AG10803 (cell line): Measurements from ENCODE around the gene ARHGEF11.

Source experiments
- DNase-seq: peaks from one replicate; pipeline ENCODE4 v3.0.0; 2010; ENCODE audit warnings: low read depth
- H3K4me3 ChIP-seq: 2 replicates; pipeline ENCODE4 v1.5.1; 2011; ENCODE audit warnings: mild to moderate bottlenecking, low read length, control low read depth
- TF ChIP-seq, protein P1 (sequence below): conservative IDR thresholded peaks from 2 replicates; pipeline ENCODE4 v1.5.1; 2011; ENCODE audit warnings: mild to moderate bottlenecking, low read length, control low read depth, inconsistent platforms

Gene ARHGEF11

DNA sequence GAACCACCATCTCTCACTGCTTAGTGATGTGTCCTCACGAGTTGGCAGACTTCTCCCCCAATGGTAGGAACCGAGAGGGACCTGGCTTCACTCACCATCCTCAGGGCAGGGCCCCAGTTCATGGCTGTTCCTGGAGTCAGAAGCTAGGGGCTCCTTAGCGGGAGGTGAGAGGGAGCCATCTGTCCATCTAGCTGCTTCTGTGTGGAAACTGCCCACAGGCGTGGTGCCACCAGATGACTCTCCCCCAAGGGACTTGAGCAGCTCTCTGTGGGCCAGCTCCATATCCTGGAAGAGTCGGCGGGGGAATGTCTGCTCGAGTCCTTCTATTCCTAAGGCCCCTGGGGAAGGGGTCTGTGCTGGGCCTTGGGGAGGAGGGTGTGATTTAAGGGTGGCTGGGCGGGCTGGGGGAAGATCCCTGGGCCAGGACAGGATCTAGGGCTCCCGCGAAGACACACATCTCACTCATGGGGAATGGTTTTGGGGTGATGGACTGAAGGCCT is 108.8 kb downstream of the ARHGEF11 start:
- TF ChIP-seq, protein P1, sequence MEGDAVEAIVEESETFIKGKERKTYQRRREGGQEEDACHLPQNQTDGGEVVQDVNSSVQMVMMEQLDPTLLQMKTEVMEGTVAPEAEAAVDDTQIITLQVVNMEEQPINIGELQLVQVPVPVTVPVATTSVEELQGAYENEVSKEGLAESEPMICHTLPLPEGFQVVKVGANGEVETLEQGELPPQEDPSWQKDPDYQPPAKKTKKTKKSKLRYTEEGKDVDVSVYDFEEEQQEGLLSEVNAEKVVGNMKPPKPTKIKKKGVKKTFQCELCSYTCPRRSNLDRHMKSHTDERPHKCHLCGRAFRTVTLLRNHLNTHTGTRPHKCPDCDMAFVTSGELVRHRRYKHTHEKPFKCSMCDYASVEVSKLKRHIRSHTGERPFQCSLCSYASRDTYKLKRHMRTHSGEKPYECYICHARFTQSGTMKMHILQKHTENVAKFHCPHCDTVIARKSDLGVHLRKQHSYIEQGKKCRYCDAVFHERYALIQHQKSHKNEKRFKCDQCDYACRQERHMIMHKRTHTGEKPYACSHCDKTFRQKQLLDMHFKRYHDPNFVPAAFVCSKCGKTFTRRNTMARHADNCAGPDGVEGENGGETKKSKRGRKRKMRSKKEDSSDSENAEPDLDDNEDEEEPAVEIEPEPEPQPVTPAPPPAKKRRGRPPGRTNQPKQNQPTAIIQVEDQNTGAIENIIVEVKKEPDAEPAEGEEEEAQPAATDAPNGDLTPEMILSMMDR: no peak
- no peak for DNase-seq
- H3K4me3 ChIP-seq: no peak overlapping the region

DNA sequence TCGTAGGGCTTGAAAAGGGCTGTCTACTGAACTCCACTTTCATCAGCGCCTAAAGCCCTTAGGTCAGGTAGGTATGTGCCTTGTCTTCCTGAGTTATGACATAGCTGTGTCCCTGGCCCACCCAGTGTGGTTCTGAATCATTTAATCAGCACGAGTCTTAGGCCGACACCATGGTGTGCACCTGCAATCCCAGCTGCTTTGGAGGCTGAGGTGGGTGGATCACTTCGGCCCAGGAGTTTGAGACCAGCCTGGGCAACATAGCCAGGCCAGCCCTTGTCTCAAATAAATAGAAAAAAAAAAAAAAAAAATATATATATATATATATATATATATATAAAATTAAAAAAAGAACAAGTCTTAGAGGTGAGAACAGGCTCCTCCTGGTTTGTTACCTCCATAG is 109.4 kb downstream of the ARHGEF11 start:
- H3K4me3 ChIP-seq: no peak overlapping the region
- no peak for DNase-seq
- TF ChIP-seq, protein P1: no peak

DNA sequence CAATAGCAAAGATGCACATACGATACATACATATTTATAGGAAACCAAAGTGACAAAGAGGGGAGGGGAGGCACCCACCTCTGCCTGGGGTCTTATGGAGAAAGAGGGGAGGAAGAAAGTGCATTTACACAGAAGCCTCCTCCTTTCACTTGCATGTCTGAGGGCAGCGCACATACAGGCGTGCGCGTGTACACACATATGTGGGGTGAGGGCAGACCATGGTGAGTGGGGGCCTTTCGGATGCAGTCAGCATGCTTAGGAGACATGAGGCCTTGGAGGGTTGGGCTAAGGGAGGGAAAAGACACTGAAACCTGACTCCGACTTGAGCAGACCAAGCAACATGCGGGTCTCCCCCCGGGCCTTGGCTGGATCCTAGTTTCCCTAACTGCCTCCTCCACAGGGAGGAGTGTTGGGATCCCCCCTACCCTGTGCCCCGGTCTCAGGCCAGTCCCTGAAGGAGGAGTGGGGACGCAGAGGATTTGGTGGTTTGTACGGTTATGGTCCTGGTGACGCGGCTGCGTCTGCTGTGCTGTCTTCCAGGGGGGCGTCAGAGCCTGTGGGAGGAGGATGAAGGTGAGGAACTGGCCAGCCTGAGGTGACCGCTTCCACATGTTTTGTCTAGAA is 109.9 kb downstream of the ARHGEF11 start:
- TF ChIP-seq, protein P1: no peak
- no peak overlapping the region for H3K4me3 ChIP-seq
- no peak for DNase-seq

DNA sequence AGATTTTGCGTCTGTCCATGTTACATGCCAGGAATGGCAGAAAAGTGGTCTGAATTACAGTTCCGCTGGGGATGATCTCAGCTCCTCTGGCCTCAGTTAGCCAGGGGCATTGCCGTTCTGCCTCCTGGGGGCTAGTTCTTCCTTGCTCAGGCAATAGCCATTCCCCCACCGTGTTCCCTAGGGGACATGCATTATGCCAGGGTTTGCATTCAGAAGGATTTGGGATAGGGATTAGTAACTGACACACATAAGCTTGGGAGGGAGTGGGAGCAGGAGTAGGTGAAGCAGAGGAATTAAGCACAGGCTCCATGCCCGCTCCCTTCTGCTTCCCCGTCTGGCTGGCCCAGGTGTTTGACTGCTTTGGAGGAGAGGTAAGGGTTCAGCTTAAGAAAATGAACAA is 112.4 kb downstream of the ARHGEF11 start:
- DNase-seq: no peak
- H3K4me3 ChIP-seq: no peak overlapping the region
- TF ChIP-seq, protein P1: no peak

DNA sequence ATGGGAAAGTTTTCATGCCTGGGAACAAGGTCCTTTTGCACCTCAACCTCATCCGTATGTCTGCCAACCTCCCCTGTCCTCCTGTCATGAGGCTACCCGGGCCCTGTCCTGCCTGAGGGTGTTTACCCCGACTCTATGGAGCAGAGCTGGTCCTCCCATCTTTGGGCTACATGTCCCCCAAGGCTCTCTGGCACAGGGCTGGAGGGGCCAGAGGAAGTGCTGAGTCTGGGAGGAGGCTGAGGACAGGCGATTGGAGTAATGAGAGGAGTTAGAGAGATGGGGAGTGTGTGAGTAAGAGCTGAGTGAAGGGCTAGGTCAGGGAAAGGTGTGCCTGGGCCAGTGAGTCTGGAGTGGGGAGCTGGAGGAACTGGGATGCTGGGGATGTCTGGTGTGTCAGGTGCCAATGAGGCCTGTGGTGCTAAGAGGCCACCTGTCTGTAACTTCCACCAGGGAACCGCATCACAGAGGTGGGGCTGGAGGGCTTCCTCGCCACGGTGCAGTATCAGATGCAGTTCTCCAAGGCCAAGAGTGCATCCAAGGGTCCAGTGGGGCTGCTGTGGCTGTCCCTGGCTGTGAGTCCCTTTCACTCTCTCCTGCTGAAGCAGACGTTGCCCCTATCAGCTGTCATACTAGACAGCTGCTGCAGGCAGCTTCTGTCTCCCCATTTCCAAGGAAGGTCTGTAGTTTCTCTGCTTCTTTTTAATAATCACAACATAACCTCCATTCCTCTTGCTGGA is 113.4 kb downstream of the ARHGEF11 start:
- TF ChIP-seq, protein P1: no peak
- no peak overlapping the region for H3K4me3 ChIP-seq
- no peak for DNase-seq

DNA sequence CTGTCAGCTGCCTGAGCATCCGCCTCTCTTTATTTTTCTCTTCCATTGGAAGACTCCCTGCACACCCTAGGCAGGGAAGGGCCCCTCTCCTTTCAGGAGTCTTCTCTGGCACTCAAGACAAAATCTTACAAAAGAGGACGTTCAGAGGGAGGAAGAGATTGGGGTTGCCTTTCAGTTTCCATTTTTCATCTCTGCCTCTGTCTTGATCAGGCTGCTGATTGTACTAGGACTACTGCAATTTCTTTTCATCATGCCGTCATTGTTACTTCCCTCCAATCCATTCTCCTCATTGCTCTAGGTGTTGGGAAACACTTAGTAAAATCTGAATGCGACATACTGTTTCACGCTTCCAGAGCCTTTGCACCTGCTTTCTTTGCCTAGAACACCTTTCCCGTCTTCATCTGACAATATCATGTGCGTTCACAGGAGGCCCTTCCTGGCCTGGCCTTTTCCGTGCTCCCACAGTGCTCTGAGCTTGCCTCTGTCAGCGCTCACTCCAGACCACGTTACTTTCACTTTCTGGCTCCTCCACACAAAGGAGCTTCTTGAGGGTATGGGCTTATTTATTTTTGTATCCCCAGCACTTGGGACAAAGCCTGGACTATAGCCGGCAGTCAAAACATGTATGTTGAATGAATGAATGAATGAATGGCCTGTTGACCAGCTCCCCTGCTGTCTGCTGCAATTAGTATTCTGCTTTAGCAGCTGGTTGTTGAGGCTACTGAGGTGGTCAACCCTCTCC is 114.2 kb downstream of the ARHGEF11 start:
- no peak for DNase-seq
- H3K4me3 ChIP-seq: no peak overlapping the region
- TF ChIP-seq, protein P1: no peak
